Kidney (tissue), 14 donors: ENCODE data around the gene EVI5. TPM values are rescaled to one million over a fixed set of nuclear protein-coding genes. Genes with fewer than 3 reads are reported as not detected.

Source experiments
- DNase-seq, 5 donors: peaks; one replicate each; pipeline ENCODE4 v3.0.0-alpha.2; 2013 to 2020
- FAIRE-seq: peaks from 2 replicates; lab custom pipeline; 2012; peaks lifted over from hg19 to GRCh38; lab: Jason Lieb, UNC
- H3K27ac ChIP-seq, 2 donors: one replicate each; pipeline ENCODE4 v1.7.0; 2013; ENCODE audit warnings: low read depth in 2 of 2, low read length in 2 of 2, inconsistent platforms in 1 of 2
- H3K27me3 ChIP-seq: one replicate; pipeline ENCODE4 v1.7.1; 2013; ENCODE audit warnings: low read length, inconsistent platforms; ENCODE audit not compliant: control insufficient read depth, insufficient read depth
- H3K36me3 ChIP-seq, 3 donors: one replicate each; pipeline versions ENCODE4 v1.7.0 to v1.7.1; 2013; ENCODE audit warnings: low read length in 3 of 3, control low read depth in 1 of 3, inconsistent platforms in 1 of 3; ENCODE audit not compliant: insufficient read depth in 3 of 3, control insufficient read depth in 2 of 3
- H3K4me1 ChIP-seq, 3 donors: one replicate each; pipeline versions ENCODE4 v1.7.0 to v1.7.1; 2013; ENCODE audit warnings: low read length in 3 of 3, inconsistent platforms in 1 of 3, low read depth in 1 of 3; ENCODE audit not compliant: control insufficient read depth in 2 of 3, insufficient read depth in 2 of 3
- H3K4me3 ChIP-seq, 3 donors: one replicate each; pipeline versions ENCODE4 v1.7.0 to v1.8.1; 2013; ENCODE audit warnings: low read length in 3 of 3, control low read depth in 1 of 3, inconsistent platforms in 1 of 3
- H3K9ac ChIP-seq, 3 donors: one replicate each; pipeline versions ENCODE4 v1.7.0 to v1.7.1; 2013; ENCODE audit warnings: low read length in 3 of 3, control low read depth in 1 of 3, inconsistent platforms in 1 of 3
- H3K9me3 ChIP-seq, 3 donors: one replicate each; pipeline versions ENCODE4 v1.7.0 to v1.7.1; 2013; ENCODE audit warnings: low read length in 3 of 3, control low read depth in 1 of 3, inconsistent platforms in 1 of 3; ENCODE audit not compliant: control insufficient read depth in 2 of 3, insufficient read depth in 1 of 3
- intact Hi-C: fragments of 100-400 bp; cut with DNase I; formaldehyde crosslinking; loops from one replicate; pipeline ENCODE4 v1.11.1; 2022
- polyA plus RNA-seq: library from polyadenylated mRNA; stranded (reverse); fragments of 350-450 nt; fragmentation: Illumina TruSeq; extraction: RNeasy Lipid Tissue Mini Kit (QIAGEN cat#74804); gene quantifications from one replicate; pipeline ENCODE4 v1.2.3, GENCODE V29; 2014; ENCODE audit warnings: low read depth, low replicate concordance; ENCODE audit not compliant: insufficient read depth
- total RNA-seq: library from RNA; stranded (reverse); fragmentation: NEBNext Ultra II Directional; extraction: Animal tissue kit (Norgen Biotek cat#: 25700); gene quantifications from one replicate; pipeline ENCODE4 v1.2.1, GENCODE V29; 2021
- TF ChIP-seq, protein P1 (sequence below): IDR thresholded peaks from 3 replicates; pipeline ENCODE4 v1.5.1; 2012; ENCODE audit warnings: mild to moderate bottlenecking, moderate library complexity, borderline replicate concordance; ENCODE audit not compliant: insufficient read depth; ENCODE audit errors: extremely low read depth
- donor health status: control.
- donor health status: control.
- donor health status: control.
- donor health status: control.
- donor health status: control.
- donor health status: DM: yes; HTN: yes; CAD: no.
- donor health status: Normal renal cell carcinoma (clear cell type).

Gene EVI5
- total and polyA plus RNA-seq, 2 donors from 2014 or later = 3.6 to 36.5 TPM

DNA sequence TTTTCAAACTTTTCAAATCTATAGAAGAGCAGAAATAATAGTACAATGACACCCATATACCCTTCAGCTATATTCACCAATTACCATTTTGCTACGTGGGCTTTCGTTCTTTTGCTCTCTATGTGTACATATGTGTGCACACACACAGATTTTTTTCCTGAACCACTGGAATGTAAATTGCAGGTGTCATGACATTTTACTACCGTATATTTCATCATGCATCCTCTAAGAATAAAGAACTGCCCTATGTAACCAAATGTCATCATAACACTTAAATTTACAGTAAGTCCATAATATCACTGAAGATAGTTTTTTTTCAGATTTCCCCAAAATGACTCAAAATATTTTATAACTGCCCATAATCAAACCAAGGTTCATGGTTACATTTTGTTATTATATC, 209.8 kb downstream of the EVI5 start:
- DNase-seq = no peak
- no peak overlapping the region for H3K27ac ChIP-seq

DNA sequence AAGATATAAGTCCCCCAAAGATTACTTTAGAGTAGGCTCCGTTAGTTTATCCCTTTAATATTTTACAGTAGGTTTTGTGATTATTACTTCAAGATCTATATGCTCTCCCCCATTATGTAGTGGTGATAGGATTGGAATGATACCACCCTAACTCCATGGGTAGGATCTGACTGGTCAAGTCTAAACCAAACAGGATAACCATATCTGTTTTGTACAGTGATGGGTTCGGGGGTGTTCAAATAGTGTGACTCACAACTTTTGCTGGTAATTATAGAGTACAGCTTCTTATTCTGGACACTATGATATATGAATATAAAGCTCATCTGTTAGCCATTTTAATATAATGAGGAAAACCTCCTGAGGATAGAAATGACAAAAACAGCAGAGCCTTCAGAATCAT, 212.4 kb downstream of the EVI5 start:
- no peak overlapping the region for H3K9ac ChIP-seq
- H3K9me3 ChIP-seq = no peaks in the 10 kb centered on the region
- H3K27ac ChIP-seq = no peak overlapping the region
- FAIRE-seq (no peak), DNase-seq (no peak)
- H3K36me3 ChIP-seq = no peaks in the 10 kb centered on the region
- no peak overlapping the region for H3K4me3 ChIP-seq
- intact Hi-C loops = no loop called here
- no peaks in the 10 kb centered on the region for H3K27me3 ChIP-seq
- TF ChIP-seq, protein P1, sequence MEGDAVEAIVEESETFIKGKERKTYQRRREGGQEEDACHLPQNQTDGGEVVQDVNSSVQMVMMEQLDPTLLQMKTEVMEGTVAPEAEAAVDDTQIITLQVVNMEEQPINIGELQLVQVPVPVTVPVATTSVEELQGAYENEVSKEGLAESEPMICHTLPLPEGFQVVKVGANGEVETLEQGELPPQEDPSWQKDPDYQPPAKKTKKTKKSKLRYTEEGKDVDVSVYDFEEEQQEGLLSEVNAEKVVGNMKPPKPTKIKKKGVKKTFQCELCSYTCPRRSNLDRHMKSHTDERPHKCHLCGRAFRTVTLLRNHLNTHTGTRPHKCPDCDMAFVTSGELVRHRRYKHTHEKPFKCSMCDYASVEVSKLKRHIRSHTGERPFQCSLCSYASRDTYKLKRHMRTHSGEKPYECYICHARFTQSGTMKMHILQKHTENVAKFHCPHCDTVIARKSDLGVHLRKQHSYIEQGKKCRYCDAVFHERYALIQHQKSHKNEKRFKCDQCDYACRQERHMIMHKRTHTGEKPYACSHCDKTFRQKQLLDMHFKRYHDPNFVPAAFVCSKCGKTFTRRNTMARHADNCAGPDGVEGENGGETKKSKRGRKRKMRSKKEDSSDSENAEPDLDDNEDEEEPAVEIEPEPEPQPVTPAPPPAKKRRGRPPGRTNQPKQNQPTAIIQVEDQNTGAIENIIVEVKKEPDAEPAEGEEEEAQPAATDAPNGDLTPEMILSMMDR = no peak
- no peaks in the 10 kb centered on the region for H3K4me1 ChIP-seq

More for the DNA sequence above, 209.8 kb downstream of the EVI5 start:
- intact Hi-C loops = no loop called here
- TF ChIP-seq, protein P1 = no peak
- Histone ChIP-seq H3K27me3 (no peaks in the 10 kb centered on the region), H3K4me3 (no peak overlapping the region), H3K9me3 (no peaks in the 10 kb centered on the region), H3K9ac (no peak overlapping the region), H3K36me3 (no peaks in the 10 kb centered on the region), H3K4me1 (no peaks in the 10 kb centered on the region)
- FAIRE-seq = no peak

DNA sequence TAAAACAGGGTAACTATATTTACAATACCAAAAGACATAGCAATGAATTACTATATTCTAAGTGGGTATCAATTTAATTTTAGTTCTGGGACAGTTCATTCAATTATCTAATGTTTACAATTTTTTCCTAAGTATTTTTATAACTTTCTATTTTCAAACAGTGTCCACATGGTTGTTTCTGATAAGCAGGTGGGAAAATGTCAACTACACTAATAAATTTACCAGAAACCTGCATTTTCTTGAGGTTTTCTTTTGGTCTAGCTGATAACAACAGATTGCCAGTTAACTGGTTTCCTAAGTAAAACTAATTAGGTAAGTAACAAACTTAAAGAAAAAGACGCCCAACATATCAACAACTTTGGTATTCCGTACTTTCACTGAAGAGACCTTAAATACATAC, 213.3 kb downstream of the EVI5 start:
- Histone ChIP-seq H3K27ac (no peak overlapping the region), H3K36me3 (no peaks in the 10 kb centered on the region), H3K9me3 (no peaks in the 10 kb centered on the region), H3K4me1 (no peaks in the 10 kb centered on the region), H3K4me3 (no peak overlapping the region), H3K27me3 (no peaks in the 10 kb centered on the region), H3K9ac (no peak overlapping the region)
- intact Hi-C loops = no loop called here
- FAIRE-seq (peak; percentile 64), DNase-seq (no peak)
- TF ChIP-seq, protein P1 = no peak
